B cell (primary cell): ENCODE data around the gene NRP1. TPM values are rescaled to one million over a fixed set of nuclear protein-coding genes. Genes with fewer than 3 reads are reported as not detected.

Source experiments
- ATAC-seq: fragments of 200-7000 bp; cut with Tn5 transposase; one replicate; pipeline ENCODE4 v1.10.0; 2021; ENCODE audit warnings: low read depth, mild to moderate bottlenecking, moderate number of reproducible peaks, moderate library complexity
- CTCF ChIA-PET: fragments of 350-600 bp; sonication (Branson Sonifier 250); formaldehyde crosslinking; loops from one replicate; lab custom pipeline; 2021; ENCODE audit warnings: antibody characterized with exemption, inconsistent platforms; lab: Charles Lee
- POLR2A ChIA-PET: fragments of 350-600 bp; sonication (Branson Sonifier 250); formaldehyde crosslinking; loops from one replicate; lab custom pipeline; 2021; ENCODE audit warnings: antibody characterized with exemption; lab: Charles Lee
- DNase-seq: peaks from one replicate; pipeline ENCODE4 v3.0.0; 2013
- H2AFZ ChIP-seq: 2 replicates; pipeline ENCODE4 v1.6.1; 2012; ENCODE audit warnings: mild to moderate bottlenecking, low read depth, low read length; ENCODE audit not compliant: insufficient read depth, poor library complexity, severe bottlenecking
- H3K27ac ChIP-seq, 2 donors: 1 replicate in 1 of 2; 2 replicates in 1 of 2; pipeline ENCODE4 v1.5.1; 2012 to 2013; ENCODE audit warnings: low read length in 2 of 2, mild to moderate bottlenecking in 2 of 2, moderate library complexity in 1 of 2
- H3K27me3 ChIP-seq, 4 experiments: fragments of 200-600 bp in 1 of 4; sonication (generic) in 1 of 4; replicated peaks in 1 of 4; 1 replicate in 2 of 4; 2 replicates in 2 of 4; pipeline versions ENCODE4 v1.6.1 to v1.7.0; 2013 to 2016; ENCODE audit warnings: low read length in 3 of 4, mild to moderate bottlenecking in 2 of 4, mixed read lengths in 1 of 4, moderate library complexity in 1 of 4; ENCODE audit not compliant: insufficient read depth in 4 of 4, control insufficient read depth in 3 of 4; ENCODE audit errors: control extremely low read depth in 1 of 4
- H3K36me3 ChIP-seq, 2 experiments: replicated peaks in 1 of 2; 1 replicate in 1 of 2; 2 replicates in 1 of 2; pipeline versions ENCODE4 v1.6.1 to v1.7.1; 2013; ENCODE audit warnings: low read length in 1 of 2; ENCODE audit not compliant: insufficient read depth in 2 of 2, control insufficient read depth in 1 of 2; ENCODE audit errors: control extremely low read depth in 1 of 2, extremely low read depth in 1 of 2
- H3K4me1 ChIP-seq, 2 donors: fragments of 200-600 bp in 1 of 2; sonication (generic) in 1 of 2; 1 replicate in 1 of 2; 2 replicates in 1 of 2; pipeline versions ENCODE4 v1.5.1 to v1.6.1; 2013 to 2017; ENCODE audit warnings: low read length in 2 of 2; ENCODE audit not compliant: control insufficient read depth in 2 of 2, insufficient read depth in 2 of 2
- H3K4me2 ChIP-seq: replicated peaks from 2 replicates; pipeline ENCODE3; 2012; ENCODE audit warnings: mild to moderate bottlenecking, low read depth, low read length; ENCODE audit not compliant: poor library complexity, severe bottlenecking
- H3K4me3 ChIP-seq, 5 experiments: fragments of 200-600 bp in 1 of 5; sonication (generic) in 1 of 5; 1 replicate in 3 of 5; 2 replicates in 2 of 5; pipeline versions ENCODE4 v1.5.1 to v1.7.0; 2011 to 2016; ENCODE audit warnings: low read length in 4 of 5, mild to moderate bottlenecking in 4 of 5, low read depth in 2 of 5, control low read depth in 1 of 5, moderate library complexity in 1 of 5; ENCODE audit not compliant: insufficient read depth in 1 of 5; ENCODE audit errors: control extremely low read depth in 1 of 5, extremely low read depth in 1 of 5
- H3K79me2 ChIP-seq: fragments of 200-600 bp; sonication (generic); one replicate; pipeline ENCODE4 v1.6.0; 2016; ENCODE audit warnings: low read length; ENCODE audit not compliant: control insufficient read depth, insufficient read depth
- H3K9ac ChIP-seq: fragments of 200-600 bp; sonication (generic); 2 replicates; pipeline ENCODE4 v1.6.1; 2017; ENCODE audit warnings: mild to moderate bottlenecking, low read length, moderate library complexity
- H3K9me3 ChIP-seq, 3 donors: one replicate each; pipeline versions ENCODE4 v1.6.1 to v1.7.1; 2013; ENCODE audit warnings: low read length in 2 of 3; ENCODE audit not compliant: control insufficient read depth in 2 of 3, insufficient read depth in 1 of 3; ENCODE audit errors: control extremely low read depth in 1 of 3
- H4K20me1 ChIP-seq: 2 replicates; pipeline ENCODE4 v1.6.0; 2012; ENCODE audit warnings: mild to moderate bottlenecking, low read length; ENCODE audit not compliant: insufficient read depth, control insufficient read depth, poor library complexity, severe bottlenecking
- H3K27ac Mint-ChIP-seq: one replicate; pipeline ENCODE4 v1.8.0; 2021; ENCODE audit warnings: mixed read lengths
- H3K27me3 Mint-ChIP-seq: one replicate; pipeline ENCODE4 v1.8.0; 2021; ENCODE audit warnings: mixed read lengths
- H3K4me1 Mint-ChIP-seq: one replicate; pipeline ENCODE4 v1.8.0; 2021; ENCODE audit warnings: mixed read lengths
- H3K4me3 Mint-ChIP-seq: one replicate; pipeline ENCODE4 v1.8.0; 2021; ENCODE audit warnings: mixed read lengths
- H3K9me3 Mint-ChIP-seq: one replicate; pipeline ENCODE4 v1.8.0; 2022; ENCODE audit warnings: mixed read lengths; ENCODE audit not compliant: insufficient read depth
- EZH2 ChIP-seq: IDR thresholded peaks from 2 replicates; pipeline ENCODE4 v1.6.1; 2012; ENCODE audit warnings: borderline replicate concordance, low read depth, mild to moderate bottlenecking, moderate library complexity, low read length; ENCODE audit not compliant: insufficient read depth, poor library complexity, severe bottlenecking
- WGBS: methylation state at CpG from one replicate; pipeline ENCODE4 v1.1.5; 2013; ENCODE audit warnings: missing lambda C conversion rate; ENCODE audit not compliant: insufficient coverage; 5-methylcytosine and 5-hydroxymethylcytosine counted together
- intact Hi-C: fragments of 100-400 bp; cut with micrococcal nuclease; formaldehyde crosslinking; loops from one replicate; pipeline ENCODE4 v1.10.0; 2022
- polyA plus RNA-seq: library from polyadenylated mRNA; depleted of rRNA; stranded (reverse); fragments of >200 nt; gene quantifications from 2 replicates; pipeline ENCODE4 v1.2.3, GENCODE V29; 2012
- total RNA-seq, 2 donors: library from RNA; stranded (reverse); fragments of 120-200 nt in 1 of 2; gene quantifications; 1 replicate in 1 of 2; 2 replicates in 1 of 2; pipeline versions ENCODE4 v1.2.3 to v1.2.4, GENCODE V29; 2013 to 2022
- TF ChIP-seq, protein P1 (sequence below): fragments of 200-600 bp; IDR thresholded peaks from one replicate; pipeline ENCODE4 v1.8.0; 2022; ENCODE audit warnings: antibody characterized with exemption, mild to moderate bottlenecking

NRP1 gene
- total and polyA plus RNA-seq, 2 donors (not counting 1 experiment from before 2014, with no cell fraction given) = 0.34 TPM; not detected in 1

DNA sequence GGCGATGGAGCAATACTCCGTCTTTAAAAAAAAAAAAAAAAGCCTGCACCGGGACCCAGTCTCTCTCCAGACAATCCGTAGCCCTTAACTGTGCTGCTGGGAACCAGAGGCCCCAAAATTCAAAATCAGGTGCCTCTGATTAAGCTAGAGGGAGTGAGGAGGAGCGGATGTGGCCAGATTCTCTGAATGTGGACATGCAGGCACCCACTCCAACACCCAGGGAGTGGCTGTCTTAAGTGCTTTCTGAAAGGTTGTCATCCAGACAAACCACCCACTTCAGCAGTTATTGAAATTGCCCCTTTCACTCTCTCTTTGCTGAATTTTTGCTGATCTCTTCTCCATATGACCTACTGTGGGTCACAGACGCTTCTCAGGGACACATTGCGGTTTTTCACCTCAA is 14.2 kb downstream of the NRP1 start:
- intact Hi-C loops = no loop called here
- Mint-ChIP-seq H3K4me1 (no peaks in the 10 kb centered on the region), H3K4me3 (no peak overlapping the region), H3K27ac (no peak overlapping the region), H3K9me3 (peaks cover 2% of the 10 kb centered on the region), H3K27me3 (no peaks in the 10 kb centered on the region)
- no peaks in the 10 kb centered on the region for H4K20me1 ChIP-seq
- no peaks in the 10 kb centered on the region for H3K79me2 ChIP-seq
- H3K4me2 ChIP-seq = no peak overlapping the region
- H3K9me3 ChIP-seq = peaks cover 0 to 11% (median 0%) of the 10 kb centered on the region in 3 donors
- POLR2A ChIA-PET = no interaction called here
- no peak overlapping the region for H3K27ac ChIP-seq
- DNase-seq = no peak
- ATAC-seq = no peak
- H3K9ac ChIP-seq = no peak overlapping the region
- TF ChIP-seq EZH2 = no peak
- no peak overlapping the region for H3K4me3 ChIP-seq
- no peaks in the 10 kb centered on the region for H3K36me3 ChIP-seq
- H3K4me1 ChIP-seq = no peaks in the 10 kb centered on the region
- WGBS = 94% methylated on average over 2 of the region's 7 CpGs
- no peak overlapping the region for H2AFZ ChIP-seq
- H3K27me3 ChIP-seq = peaks cover 0 to 4% (median 0%) of the 10 kb centered on the region in 4 experiments
- CTCF ChIA-PET = interaction anchor here (1.8 kb wide), 1 partner anchor 12 kb away, joined by 5 read pairs; no protein-coding TSS in a partner anchor

DNA sequence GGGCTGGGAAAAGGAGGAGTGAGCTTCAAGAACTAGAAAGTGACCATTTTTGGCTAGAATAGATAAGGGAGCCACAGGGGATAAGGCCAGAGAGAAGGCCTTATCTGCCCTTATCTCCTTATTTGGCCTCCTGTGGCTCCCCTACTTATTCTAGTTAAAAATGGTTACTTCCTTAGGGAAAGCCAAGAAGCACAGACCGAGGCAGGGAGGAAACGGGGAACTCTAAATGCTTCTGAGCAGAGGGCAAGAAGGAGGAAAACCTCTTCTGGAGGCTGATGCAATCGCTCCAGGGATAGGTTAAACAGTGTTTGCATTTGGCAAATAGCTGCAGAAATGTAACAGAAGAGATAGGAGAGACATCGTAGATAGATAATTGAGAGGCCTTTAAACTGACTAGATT is 18.6 kb downstream of the NRP1 start:
- POLR2A ChIA-PET = no interaction called here
- H3K36me3 ChIP-seq = no peaks in the 10 kb centered on the region
- H3K9ac ChIP-seq = no peak overlapping the region
- intact Hi-C loops = no loop called here
- H3K27me3 Mint-ChIP-seq = peaks cover 9% of the 10 kb centered on the region
- H3K27ac Mint-ChIP-seq = no peak overlapping the region
- CTCF ChIA-PET = no interaction called here
- H3K4me3 ChIP-seq = no peak overlapping the region
- H3K4me3 Mint-ChIP-seq = no peak overlapping the region
- no peak overlapping the region for H2AFZ ChIP-seq
- TF ChIP-seq, protein P1, sequence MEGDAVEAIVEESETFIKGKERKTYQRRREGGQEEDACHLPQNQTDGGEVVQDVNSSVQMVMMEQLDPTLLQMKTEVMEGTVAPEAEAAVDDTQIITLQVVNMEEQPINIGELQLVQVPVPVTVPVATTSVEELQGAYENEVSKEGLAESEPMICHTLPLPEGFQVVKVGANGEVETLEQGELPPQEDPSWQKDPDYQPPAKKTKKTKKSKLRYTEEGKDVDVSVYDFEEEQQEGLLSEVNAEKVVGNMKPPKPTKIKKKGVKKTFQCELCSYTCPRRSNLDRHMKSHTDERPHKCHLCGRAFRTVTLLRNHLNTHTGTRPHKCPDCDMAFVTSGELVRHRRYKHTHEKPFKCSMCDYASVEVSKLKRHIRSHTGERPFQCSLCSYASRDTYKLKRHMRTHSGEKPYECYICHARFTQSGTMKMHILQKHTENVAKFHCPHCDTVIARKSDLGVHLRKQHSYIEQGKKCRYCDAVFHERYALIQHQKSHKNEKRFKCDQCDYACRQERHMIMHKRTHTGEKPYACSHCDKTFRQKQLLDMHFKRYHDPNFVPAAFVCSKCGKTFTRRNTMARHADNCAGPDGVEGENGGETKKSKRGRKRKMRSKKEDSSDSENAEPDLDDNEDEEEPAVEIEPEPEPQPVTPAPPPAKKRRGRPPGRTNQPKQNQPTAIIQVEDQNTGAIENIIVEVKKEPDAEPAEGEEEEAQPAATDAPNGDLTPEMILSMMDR = no peak
- DNase-seq = no peak
- no peaks in the 10 kb centered on the region for H3K4me1 Mint-ChIP-seq
- H3K4me2 ChIP-seq = no peak overlapping the region
- no peak for ATAC-seq
- H3K4me1 ChIP-seq = no peaks in the 10 kb centered on the region
- no peaks in the 10 kb centered on the region for H3K79me2 ChIP-seq
- no peak overlapping the region for H3K27ac ChIP-seq
- H4K20me1 ChIP-seq = no peaks in the 10 kb centered on the region
- peaks cover 0 to 4% (median 0%) of the 10 kb centered on the region in 4 experiments for H3K27me3 ChIP-seq
- H3K9me3 ChIP-seq = peaks cover 0 to 11% (median 0%) of the 10 kb centered on the region in 3 donors
- WGBS = 81% methylated on average over 4 of the region's 4 CpGs
- peaks cover 2% of the 10 kb centered on the region for H3K9me3 Mint-ChIP-seq
